Upper lobe of left lung (tissue), 6 donors: ENCODE results near the gene DNAJB2. TPM values are rescaled to one million over a fixed set of nuclear protein-coding genes. Genes with fewer than 3 reads are reported as not detected.
"Not testable (repeated sequence)": the region's sequence is repeated elsewhere in the genome, so short reads cannot be mapped to it uniquely, and the experiment has no call there.

Experiments used
- ATAC-seq, 2 donors: fragments of 200-7000 bp; cut with Tn5 transposase; one replicate each; pipeline ENCODE4 v1.9.1; 2022; ENCODE audit warnings: mild to moderate bottlenecking in 2 of 2, moderate library complexity in 2 of 2; ENCODE audit not compliant: low FRiP score in 2 of 2
- DNase-seq, 2 donors: peaks; one replicate each; pipeline ENCODE4 v3.0.0-alpha.2; 2019 to 2020
- H3K27ac ChIP-seq, 4 donors: fragments of 200-600 bp; sonication (generic); one replicate each; pipeline ENCODE4 v1.5.1; 2016 to 2019
- H3K27me3 ChIP-seq, 4 donors: fragments of 200-600 bp; sonication (generic); one replicate each; pipeline ENCODE4 v1.5.1; 2017 to 2019
- H3K36me3 ChIP-seq, 4 donors: fragments of 200-600 bp; sonication (generic); one replicate each; pipeline ENCODE4 v1.5.1; 2016 to 2019
- H3K4me1 ChIP-seq, 4 donors: fragments of 200-600 bp; sonication (generic); one replicate each; pipeline ENCODE4 v1.5.1; 2018 to 2019
- H3K4me3 ChIP-seq, 4 donors: fragments of 200-600 bp; sonication (generic); one replicate each; pipeline ENCODE4 v1.5.1; 2017 to 2019; ENCODE audit warnings: mild to moderate bottlenecking in 2 of 4, moderate library complexity in 1 of 4
- H3K9me3 ChIP-seq, 4 donors: fragments of 200-600 bp; sonication (generic); one replicate each; pipeline ENCODE4 v1.5.1; 2018 to 2019
- CTCF ChIP-seq, 6 experiments: fragments of 450-650 bp in 4 of 6; fragments of 200-600 bp in 2 of 6; sonication (generic) in 2 of 6; IDR thresholded peaks; one replicate each; pipeline ENCODE4 v1.5.1; 2016 to 2019; ENCODE audit warnings: antibody characterized with exemption in 6 of 6
- EP300 ChIP-seq, 4 donors: sonication (generic); formaldehyde crosslinking; IDR thresholded peaks; one replicate each; pipeline ENCODE4 v1.5.1; 2017; ENCODE audit warnings: antibody characterized with exemption in 4 of 4, control low read depth in 2 of 4
- POLR2A ChIP-seq, 4 donors: fragments of 450-650 bp; IDR thresholded peaks; one replicate each; pipeline ENCODE4 v1.5.1; 2016 to 2017; ENCODE audit warnings: antibody characterized with exemption in 4 of 4, mild to moderate bottlenecking in 2 of 4
- POLR2AphosphoS5 ChIP-seq, 2 donors: sonication (generic); formaldehyde crosslinking; IDR thresholded peaks; one replicate each; pipeline ENCODE4 v1.5.1; 2017; ENCODE audit warnings: antibody characterized with exemption in 2 of 2
- WGBS, 2 donors: methylation state at CpG; one replicate each; pipeline ENCODE4 v1.1.5; 2017 to 2018; 5-methylcytosine and 5-hydroxymethylcytosine counted together
- total RNA-seq, 6 donors: library from RNA; depleted of rRNA in 4 of 6; stranded (reverse); fragments of >200 nt in 4 of 6; gene quantifications; one replicate each; pipeline versions ENCODE4 v1.1.0 to v1.2.1, GENCODE V29; 2016 to 2021
- donor health status: DM: no; HTN: no; CAD: no; lungs with moderate emphysema.
- donor health status: DM: no; HTN: yes; CAD: no; lungs with severe emphysema.

Gene DNAJB2
- total RNA-seq, 6 donors from 2014 or later = 58.6 to 86.1 (median 75.5) TPM

GRCh38 chr2:219254590-219255201 is 24.5 kb upstream of the DNAJB2 start:
- 25 to 44% methylated on average over 6 to 9 of the region's 12 CpGs for WGBS, 2 donors
- H3K27ac ChIP-seq = peak overlapping the region; percentile 70 to 96 (median 93)
- H3K4me1 ChIP-seq = peaks cover 36 to 55% (median 44%) of the 10 kb centered on the region in 4 donors
- no peaks in the 10 kb centered on the region for H3K9me3 ChIP-seq
- H3K36me3 ChIP-seq = peaks cover 0 to 16% (median 6%) of the 10 kb centered on the region in 4 donors
- TF ChIP-seq POLR2A (IDR thresholded peaks at IDR 0.05) = no peak
- TF ChIP-seq CTCF (IDR thresholded peaks at IDR 0.05) = peak in 1 of 6 experiments; percentile 4
- peak; percentile 7 to 24 for TF ChIP-seq POLR2AphosphoS5 (IDR thresholded peaks at IDR 0.05)
- ATAC-seq = peak in 1 of 2 donors; percentile 55
- DNase-seq = peak in 1 of 2 donors; percentile 51
- H3K4me3 ChIP-seq = peak overlapping the region; percentile 59 to 83 (median 70)
- no peaks in the 10 kb centered on the region for H3K27me3 ChIP-seq

- H3K27me3 ChIP-seq, H3K9me3 ChIP-seq, H3K4me3 ChIP-seq, H3K36me3 ChIP-seq, DNase-seq, H3K27ac ChIP-seq, ATAC-seq: not testable (repeated sequence)
- H3K4me1 ChIP-seq = peaks cover 9 to 13% (median 12%) of the 10 kb centered on the region in 4 donors
- 83% methylated on average over 10 of the region's 10 CpGs for WGBS, 2 donors
Measured at GRCh38 chr2:219258942-219259341, 20.2 kb upstream of the DNAJB2 start.

GRCh38 chr2:219261024-219261855 is 17.9 kb upstream of the DNAJB2 start:
- WGBS, 2 donors = 58 to 65% methylated on average over 5 of the region's 5 CpGs
- Histone ChIP-seq H3K36me3 (no peaks in the 10 kb centered on the region), H3K4me1 (no peaks in the 10 kb centered on the region), H3K27me3 (no peaks in the 10 kb centered on the region), H3K27ac (no peak overlapping the region), H3K4me3 (no peak overlapping the region), H3K9me3 (no peaks in the 10 kb centered on the region)
- DNase-seq (no peak), ATAC-seq (no peak)
- TF ChIP-seq CTCF (IDR thresholded peaks at IDR 0.05) = no peak
- no peak for TF ChIP-seq POLR2A (IDR thresholded peaks at IDR 0.05)
- TF ChIP-seq EP300 (IDR thresholded peaks at IDR 0.05) = no peak
- no peak for TF ChIP-seq POLR2AphosphoS5 (IDR thresholded peaks at IDR 0.05)

- no peaks in the 10 kb centered on the region for H3K27me3 ChIP-seq
- no peaks in the 10 kb centered on the region for H3K9me3 ChIP-seq
- ATAC-seq (no peak), DNase-seq (no peak)
- H3K27ac ChIP-seq = no peak overlapping the region
- H3K4me3 ChIP-seq = no peak overlapping the region
- TF ChIP-seq POLR2A (IDR thresholded peaks at IDR 0.05) (peak in 1 of 4 donors; percentile 15), EP300 (IDR thresholded peaks at IDR 0.05) (no peak), CTCF (IDR thresholded peaks at IDR 0.05) (no peak), POLR2AphosphoS5 (IDR thresholded peaks at IDR 0.05) (peak in 1 of 2 donors; percentile 13)
- 100% methylated on average over 3 of the region's 5 CpGs; no CpG with 5 or more reads in 1 of the 2 donors for WGBS, 2 donors
- H3K4me1 ChIP-seq = no peaks in the 10 kb centered on the region
- no peaks in the 10 kb centered on the region for H3K36me3 ChIP-seq
Measured at GRCh38 chr2:219266232-219266631, 12.9 kb upstream of the DNAJB2 start.

DNA sequence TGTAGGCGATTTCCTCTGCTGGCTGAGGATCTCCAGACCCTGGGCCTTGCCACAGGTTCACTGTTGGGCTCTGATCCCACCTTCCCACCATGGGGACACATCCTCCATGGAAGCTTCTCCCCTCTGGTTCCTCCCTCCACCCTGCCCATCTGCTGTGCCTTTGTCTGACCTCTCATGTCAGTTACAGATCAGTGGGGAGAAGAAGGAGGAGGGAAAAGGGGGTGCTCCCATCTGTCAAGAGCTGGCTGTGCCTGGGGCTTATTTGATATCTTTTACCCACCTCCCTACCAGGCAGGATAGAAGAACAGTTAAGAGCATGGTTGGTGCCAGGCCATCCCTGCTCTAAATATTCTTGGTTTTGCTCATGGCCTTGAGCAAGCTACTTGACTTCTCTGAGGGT is 12.3 kb upstream of the DNAJB2 start:
- no peaks in the 10 kb centered on the region for H3K36me3 ChIP-seq
- TF ChIP-seq EP300 (IDR thresholded peaks at IDR 0.05) = no peak
- TF ChIP-seq POLR2AphosphoS5 (IDR thresholded peaks at IDR 0.05) = no peak
- no peak for TF ChIP-seq CTCF (IDR thresholded peaks at IDR 0.05)
- TF ChIP-seq POLR2A (IDR thresholded peaks at IDR 0.05) = no peak
- WGBS, 2 donors = 92 to 100% methylated on average over 1 of the region's 1 CpG
- DNase-seq (no peak), ATAC-seq (no peak)
- no peak overlapping the region for H3K27ac ChIP-seq
- no peaks in the 10 kb centered on the region for H3K4me1 ChIP-seq
- no peaks in the 10 kb centered on the region for H3K27me3 ChIP-seq
- no peaks in the 10 kb centered on the region for H3K9me3 ChIP-seq
- H3K4me3 ChIP-seq = no peak overlapping the region
